HG03039 (cell line): ENCODE results near the gene HOXC4.

ENCODE experiments used
- ATAC-seq: cut with Tn5 transposase; IDR thresholded peaks from one replicate; pipeline ENCODE4 v1.9.1; 2021; ENCODE audit warnings: mild to moderate bottlenecking, moderate library complexity; ENCODE audit not compliant: unreplicated experiment

Gene HOXC4

DNA sequence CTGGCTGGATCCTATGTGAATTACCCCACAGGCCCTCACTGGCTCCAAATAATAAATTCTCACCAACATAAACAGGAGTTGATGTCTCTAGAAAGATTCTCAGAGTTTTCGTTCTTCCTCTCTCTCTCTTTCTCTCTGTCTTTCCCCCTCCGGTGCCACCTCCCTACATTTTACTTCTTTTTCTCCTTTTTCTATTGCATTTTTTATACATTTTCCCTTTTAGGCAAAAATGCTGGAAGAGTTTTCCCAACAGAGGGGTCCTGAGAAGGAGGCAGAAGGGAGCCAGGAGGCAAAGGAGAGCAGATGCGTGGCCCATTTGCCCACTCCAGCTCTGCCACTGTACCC is 26.2 kb upstream of the HOXC4 start:
- ATAC-seq = no peak

- ATAC-seq = no peak
Measured at GRCh38 chr12:54028314-54029201, 25.1 kb upstream of the HOXC4 start, which contains the start of gene HOXC6. Gene HOXC6, plus strand, starts transcription at chr12:54028440. Its CDS starts 82 bp downstream, at chr12:54028522.

GRCh38 chr12:54029529-54030441 is 23.9 kb upstream of the HOXC4 start:
- ATAC-seq = no peak

GRCh38 chr12:54030442-54030801 is 23.2 kb upstream of the HOXC4 start:
- no peak for ATAC-seq

DNA sequence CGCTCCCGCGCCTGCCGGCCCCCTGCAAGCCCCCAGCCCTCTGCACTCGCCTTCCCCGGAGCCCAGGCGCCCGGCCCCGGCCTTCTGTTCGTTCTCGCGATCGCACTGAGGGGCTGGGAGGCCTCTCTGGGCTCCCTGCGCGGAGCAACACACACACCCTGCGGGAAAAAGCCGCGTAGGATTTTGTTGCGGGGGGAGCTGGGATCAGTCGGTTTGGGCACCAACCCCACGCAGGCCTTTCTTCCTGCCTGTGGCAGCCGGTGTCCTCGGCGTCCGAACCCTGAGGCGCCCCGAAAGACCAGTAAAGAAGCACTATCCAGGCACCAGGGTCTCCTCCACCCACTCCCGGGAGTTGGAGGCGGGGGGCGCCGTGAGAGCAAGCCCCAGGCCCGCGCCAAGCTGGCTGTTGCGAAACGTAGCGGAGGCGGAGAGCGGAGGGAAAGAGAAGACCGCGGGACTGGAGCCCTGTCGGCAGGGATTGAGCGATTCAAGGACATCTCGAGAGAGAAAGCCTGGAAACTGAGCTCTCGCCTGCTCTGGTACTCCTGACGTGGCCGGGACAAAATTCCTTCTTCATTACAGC is 22.7 kb upstream of the HOXC4 start:
- no peak for ATAC-seq

GRCh38 chr12:54031480-54031879 is 22.2 kb upstream of the HOXC4 start:
- no peak for ATAC-seq

DNA sequence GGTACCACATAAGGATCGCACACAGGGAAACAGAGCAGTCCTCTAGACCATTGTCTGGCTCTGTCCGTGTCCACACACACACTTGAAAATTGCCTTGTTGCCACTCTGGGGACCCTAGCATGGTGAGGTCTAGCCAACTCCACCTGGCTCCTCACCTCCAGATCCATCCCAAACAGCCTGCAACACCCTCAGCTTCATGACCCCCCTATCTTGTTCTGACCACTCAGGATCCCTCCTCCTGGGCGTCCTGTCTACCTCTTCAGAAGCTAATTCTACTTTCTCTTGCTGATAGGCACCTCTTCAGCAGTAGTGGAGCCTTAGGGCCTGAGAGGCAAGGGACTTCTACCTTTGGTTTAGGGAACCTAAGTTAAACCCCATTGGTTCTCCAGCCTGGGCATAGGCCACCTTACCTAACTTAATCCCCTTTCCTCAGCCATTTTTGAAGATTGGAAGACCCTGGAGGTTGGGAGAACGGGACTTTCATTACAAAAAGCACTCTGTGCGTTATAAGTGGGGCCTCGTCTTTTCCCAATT is 21.5 kb upstream of the HOXC4 start:
- ATAC-seq = no peak

GRCh38 chr12:54032627-54033100 is 21.0 kb upstream of the HOXC4 start, which contains the start of gene HOXC5:
Gene HOXC5, plus strand, starts transcription at chr12:54033050. Its CDS starts 73 bp downstream, at chr12:54033123.
- ATAC-seq = no peak

DNA sequence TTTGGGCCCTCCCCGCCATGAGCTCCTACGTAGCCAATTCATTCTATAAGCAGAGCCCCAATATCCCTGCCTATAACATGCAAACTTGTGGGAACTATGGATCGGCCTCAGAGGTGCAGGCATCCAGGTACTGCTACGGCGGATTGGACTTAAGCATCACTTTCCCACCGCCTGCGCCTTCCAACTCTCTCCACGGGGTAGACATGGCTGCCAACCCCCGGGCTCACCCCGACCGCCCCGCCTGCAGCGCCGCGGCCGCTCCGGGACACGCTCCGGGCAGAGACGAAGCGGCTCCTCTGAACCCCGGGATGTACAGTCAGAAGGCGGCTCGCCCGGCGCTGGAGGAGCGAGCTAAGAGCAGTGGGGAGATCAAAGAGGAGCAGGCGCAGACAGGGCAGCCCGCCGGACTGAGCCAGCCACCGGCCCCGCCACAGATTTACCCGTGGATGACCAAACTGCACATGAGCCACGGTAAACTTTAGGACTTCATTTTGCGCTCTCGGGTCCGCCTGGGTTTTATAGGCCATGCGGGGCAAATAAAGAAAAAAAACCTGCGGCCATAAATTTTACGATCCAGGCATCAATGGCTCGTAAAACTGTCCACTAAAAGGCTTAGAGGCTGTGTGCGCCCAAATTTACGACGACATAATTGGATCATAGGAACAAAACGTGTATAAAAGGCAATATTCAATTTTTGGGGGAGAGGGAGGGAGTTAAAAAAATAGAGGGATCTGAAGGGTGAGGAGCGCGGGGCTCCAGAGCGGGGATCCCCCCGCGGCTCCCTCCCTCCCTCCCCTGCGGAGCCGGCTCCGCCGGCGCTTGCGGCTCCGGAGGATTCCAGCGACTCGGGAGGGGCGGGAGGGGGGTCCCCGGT is 20.3 kb upstream of the HOXC4 start:
- ATAC-seq = no peak

DNA sequence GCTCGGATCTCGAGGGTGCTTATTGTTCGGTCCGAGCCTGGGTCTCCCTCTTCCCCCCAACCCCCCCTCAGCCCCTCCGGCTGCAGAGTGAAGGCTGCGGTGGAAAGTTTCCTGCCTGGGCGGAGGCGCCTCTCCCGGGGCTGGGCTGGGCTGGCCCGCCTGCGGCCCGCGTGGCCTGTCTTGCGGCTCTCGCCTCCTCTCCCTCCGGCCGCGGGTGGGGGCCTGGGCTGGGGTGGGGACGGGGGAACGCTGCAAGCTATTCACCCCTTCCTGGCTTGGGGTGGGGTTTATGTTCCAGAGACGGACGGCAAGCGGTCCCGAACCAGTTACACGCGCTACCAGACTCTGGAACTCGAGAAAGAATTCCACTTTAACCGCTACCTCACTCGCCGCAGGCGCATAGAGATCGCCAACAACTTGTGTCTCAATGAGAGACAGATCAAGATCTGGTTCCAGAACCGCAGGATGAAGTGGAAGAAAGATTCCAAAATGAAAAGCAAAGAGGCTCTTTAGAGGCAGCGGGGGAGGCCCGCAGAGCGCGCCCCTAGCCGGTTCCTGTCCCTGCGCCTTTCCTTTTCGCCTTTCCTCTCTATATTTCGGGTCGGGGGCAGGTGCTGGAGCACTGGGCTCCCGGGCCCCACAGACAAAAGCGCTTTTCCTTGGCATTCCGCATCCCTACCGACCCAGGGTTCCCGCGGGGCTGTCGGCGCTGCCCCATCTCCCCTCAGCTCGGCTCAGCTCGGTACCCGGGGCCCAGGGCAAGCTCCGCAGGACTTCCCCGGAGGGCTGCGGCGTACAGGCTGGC is 19.5 kb upstream of the HOXC4 start:
- ATAC-seq = no peak

- no peak for ATAC-seq
Measured at GRCh38 chr12:54034785-54035310, 18.8 kb upstream of the HOXC4 start.

GRCh38 chr12:54035568-54036264 is 17.9 kb upstream of the HOXC4 start:
- ATAC-seq = no peak

DNA sequence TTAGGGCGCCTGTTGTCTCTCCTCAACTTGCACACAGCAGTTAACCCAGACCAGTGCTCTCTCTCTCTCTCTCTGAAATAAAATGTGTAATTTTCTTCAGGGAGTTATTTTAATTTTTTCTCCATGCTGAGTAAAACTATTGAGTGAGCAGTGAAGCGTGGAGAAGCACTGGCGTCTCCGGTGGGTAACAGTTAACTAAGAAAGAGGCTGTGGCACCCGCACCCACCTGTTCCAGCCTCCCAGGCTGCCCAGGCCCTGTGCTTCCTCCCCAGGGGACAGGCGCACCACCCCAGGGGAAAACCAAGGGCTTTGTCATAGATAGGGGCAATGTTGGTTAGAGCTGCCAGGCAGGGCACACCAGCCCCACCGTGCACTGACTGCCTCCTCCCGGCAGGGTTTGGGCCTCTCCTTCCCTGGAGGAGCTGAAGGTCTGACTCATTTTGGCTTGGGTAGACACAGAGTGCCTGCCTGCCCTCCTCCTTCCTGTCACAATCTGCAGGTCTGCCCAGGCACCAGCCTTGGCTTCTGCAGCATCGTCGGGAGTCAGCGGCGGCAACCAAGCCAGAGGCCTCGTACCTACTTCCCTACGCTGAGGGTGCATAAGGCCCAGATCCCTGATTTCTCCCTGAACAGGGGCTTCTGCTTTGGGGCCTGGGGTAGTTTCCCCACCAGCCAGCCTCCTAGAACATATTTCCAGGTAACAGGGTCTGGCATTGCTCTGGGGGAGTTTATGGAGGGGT is 16.8 kb upstream of the HOXC4 start:
- no peak for ATAC-seq

DNA sequence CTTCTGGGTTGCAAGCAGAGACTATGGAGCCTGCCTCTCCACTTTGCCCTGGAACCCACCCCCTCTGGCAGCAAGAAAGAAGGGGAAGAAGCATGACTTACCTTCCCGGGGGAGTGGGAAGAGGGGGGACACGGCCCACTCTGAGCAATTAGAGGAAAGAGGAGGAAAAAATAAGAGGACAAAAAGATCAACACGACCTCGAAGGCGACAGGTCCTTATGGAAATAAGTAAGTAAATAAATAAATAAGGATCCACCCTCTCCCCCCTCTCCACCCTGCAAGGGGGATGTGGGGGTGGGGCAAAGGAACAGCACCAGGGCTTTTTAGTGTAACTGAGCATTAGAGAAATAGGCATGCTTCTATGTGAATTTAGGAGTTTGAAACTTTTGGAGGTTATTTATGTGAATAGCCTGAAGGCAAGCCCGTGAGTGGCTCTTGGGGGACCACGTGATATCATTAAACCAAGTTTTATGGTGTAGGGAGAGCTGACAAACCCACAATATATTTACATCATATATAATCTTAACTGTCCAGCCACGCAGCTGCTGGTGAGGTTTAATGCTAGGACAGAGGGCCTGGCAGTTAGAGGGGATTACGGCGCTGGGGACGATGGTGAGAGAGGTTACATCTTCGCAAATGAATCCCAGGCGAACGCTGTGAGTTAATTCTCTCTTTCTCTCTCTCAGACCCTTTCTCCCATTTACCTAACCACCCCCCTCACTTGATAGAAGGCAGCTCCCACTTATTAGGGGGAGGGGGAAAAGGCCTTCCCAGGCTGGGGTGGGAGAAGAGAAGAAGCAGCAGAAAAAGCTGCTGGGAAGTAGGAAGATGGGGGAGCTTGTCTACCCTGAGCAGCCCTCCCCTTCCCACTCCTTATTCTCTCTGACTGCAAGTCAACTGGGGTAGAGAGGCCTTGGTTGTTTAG is 16.0 kb upstream of the HOXC4 start:
- ATAC-seq = no peak

DNA sequence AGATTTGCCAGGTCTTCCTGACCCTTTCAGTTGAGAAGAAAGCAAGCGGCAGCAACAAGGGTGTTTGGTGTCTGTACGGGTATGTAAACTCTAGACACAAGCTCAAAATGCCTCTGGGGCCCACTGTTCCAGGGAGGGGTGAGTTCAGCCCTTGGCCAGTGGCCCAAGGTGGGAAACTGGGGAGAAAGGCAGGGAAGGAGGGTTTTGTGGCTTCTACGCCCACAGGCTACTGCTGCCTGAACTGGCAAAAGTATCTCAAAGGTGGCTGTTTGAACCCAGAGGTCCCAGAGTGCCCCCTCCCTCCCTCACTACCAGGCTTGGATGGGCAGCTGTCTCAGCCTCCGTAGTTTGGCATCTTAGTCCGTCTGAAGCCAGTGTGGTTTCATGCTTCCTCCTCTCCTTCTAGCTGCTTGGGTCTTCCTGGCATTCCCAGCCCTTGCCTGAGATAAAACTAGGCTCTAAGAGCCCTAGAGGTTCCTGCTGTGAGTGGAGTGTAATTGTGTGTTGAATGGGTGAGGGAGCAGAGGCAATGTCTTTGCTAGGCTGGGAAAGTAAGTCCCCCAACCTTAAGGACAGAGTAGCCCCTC is 15.3 kb upstream of the HOXC4 start:
- ATAC-seq = no peak

DNA sequence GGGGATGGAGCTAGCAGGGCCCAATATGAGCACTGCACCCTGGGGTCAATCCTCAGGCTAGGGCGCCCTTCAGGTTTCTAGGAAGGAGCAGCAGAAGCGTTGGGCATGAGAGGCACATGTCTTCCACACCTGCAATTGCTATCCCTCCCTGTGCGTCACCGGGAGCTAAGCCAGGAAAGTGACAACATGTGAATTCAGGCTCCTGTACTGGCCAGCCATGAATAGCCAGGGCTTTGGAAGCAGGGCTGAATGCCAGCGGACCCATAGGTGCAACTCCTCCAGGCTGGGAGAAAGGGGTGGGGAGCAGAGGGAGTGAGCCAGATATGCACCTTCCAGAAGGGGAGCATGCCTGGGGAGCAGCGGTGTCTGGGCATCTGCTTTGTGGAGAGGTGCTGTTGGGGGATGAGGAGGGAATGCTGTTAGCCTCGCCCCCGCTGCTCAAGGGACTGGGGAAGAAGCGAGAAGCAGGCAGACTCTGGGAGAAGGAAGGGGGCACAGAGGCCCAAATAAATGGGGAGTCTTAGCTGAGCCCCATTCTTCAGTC is 14.7 kb upstream of the HOXC4 start:
- no peak for ATAC-seq
